Glomerular endothelial cell (primary cell): ENCODE results near the gene FGD5. TPM values are rescaled to one million over a fixed set of nuclear protein-coding genes. Genes with fewer than 3 reads are reported as not detected.
"Not testable (repeated sequence)": the region's sequence is repeated elsewhere in the genome, so short reads cannot be mapped to it uniquely, and the experiment has no call there.

Experiments used
- DNase-seq: peaks from one replicate; pipeline ENCODE4 v3.0.0-alpha.2; 2011; ENCODE audit warnings: low read depth, low spot score; ENCODE audit errors: extremely low read depth
- total RNA-seq: library from RNA; depleted of rRNA; stranded (reverse); fragments of >200 nt; gene quantifications from 2 replicates; pipeline ENCODE4 v1.2.3, GENCODE V29; 2015

The FGD5 gene
- total RNA-seq, 1 donor from 2014 or later = 109 TPM

DNA sequence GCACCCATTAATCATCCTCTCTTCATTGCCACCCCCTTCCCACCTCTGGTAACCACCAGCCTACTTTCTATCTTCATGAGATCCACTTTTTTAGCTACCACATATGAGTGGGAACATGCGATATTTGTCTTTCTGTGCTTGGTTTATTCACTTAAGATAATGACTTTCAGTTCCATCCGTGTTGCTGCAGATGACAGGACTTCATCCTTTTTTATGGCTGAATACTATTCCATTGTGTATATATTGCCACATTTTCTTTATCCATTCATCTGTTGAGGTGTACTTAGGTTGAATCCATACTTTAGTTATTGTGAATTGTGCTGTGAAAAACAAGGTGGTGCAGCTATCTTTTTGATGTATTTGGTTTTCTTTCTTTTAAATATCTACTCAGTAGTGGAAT is 75.3 kb downstream of the FGD5 start:
- DNase-seq = no peak

DNA sequence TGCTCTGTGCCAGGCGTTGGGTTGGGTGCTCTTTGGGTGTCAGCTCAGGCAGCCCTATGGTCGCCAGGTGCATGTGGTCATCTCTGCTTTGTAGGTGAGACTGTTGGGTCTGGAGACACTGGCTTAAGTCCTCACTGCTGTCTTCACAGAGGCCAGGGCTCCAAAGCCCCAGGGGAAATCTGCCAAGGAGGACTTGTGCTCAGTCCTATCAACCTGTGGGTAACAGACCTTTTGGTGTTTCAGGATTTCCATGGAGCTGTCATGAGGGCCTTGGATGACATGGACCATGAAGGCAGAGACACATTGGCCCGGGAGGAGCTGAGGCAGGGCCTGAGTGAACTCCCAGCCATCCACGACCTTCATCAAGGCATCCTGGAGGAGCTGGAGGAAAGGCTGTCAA is 78.5 kb downstream of the FGD5 start:
- DNase-seq = no peak

DNA sequence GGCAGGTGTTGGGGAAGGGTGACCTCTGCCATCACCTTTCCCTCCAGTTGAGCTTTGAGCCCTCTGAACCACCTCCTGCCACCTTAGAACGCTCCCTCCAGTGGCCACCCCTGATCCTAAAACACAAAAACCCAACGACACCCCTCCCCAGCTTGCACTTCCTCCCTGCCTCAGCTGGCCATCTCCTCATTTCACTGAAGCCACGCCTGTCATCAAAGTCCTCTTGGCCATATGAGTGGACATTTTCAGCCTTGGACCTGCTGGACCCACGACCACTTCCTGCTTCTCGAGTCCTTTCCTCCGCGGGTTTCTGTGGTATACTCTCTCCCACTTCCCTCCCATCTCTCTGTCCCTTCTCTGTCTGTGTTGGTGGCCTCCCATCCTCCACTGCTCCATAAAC is 80.2 kb downstream of the FGD5 start:
- DNase-seq = no peak

DNA sequence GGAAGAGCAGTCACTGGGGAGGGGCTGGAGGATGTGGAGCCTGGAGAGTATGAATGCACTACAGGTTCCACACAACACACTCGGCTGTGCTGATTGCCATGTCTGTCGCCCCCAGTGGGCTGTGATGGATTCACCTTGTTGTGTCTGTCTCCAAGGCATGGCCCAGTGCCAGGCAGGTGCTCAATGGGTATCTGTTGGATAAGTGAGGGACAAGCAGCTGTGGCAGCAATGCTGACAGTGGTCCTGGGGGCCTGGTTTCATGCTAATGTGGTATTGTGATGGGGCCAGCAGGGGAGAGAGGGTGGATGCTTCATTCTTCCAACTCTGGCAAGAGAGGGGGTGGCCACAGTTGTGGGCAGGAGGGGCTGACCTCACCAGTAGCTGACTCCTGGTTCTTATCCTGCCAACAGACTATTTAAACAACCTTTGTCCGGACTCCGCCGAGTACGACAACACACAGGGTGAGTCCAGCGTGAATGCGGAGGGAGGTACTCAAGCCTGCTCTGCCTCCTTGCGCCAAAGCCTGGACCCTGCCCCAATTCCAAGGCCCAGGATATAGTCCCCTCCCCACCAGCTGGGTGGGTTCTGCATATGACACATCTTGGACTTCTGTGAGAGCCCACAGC is 81.3 kb downstream of the FGD5 start:
- no peak for DNase-seq

DNA sequence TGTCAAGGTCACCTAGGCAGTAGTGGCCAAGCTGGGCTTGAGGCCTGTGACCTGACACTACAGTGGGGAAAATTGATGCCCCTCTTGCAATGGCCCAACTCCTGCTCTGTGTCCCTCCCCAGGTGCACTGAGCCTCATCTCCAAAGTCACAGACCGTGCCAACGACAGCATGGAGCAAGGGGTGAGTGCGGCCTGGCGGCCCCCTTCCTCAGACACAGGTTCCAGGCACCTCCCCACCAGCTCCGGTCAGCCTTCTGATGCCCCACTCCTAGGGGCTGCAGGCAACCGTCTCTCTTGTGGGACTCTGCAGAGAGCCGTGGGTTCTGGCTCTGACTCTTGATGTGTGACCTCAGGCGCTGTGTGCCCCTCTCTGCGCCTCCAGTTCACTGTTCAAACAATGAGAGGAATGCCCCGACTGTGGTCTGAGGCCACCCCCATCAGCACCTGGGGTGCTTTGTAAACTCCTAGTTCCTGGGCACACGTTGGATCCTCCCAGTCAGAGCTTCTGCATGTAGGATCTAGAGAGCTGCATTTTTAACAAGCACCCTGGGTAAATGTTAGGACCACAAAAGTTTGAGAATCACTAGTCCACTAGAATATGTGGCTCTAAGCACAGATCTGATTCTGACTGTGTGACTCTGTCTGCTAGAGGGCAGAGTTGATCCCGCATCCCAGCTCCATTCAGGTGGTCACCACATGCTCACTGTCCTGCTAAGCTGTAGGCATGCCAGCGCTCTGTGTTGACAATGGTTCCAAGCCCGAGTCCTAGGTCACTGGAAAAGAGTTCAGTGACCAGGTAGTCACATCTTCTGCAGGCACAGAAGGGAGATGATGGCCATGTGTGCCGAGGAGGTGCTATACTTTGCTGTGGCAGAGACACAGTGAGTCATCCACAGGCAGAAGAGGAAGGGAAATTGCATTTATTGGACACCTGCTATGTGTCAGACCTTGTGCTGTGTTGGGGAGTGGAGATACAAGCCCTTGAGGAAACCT is 82.4 kb downstream of the FGD5 start:
- DNase-seq = no peak

DNA sequence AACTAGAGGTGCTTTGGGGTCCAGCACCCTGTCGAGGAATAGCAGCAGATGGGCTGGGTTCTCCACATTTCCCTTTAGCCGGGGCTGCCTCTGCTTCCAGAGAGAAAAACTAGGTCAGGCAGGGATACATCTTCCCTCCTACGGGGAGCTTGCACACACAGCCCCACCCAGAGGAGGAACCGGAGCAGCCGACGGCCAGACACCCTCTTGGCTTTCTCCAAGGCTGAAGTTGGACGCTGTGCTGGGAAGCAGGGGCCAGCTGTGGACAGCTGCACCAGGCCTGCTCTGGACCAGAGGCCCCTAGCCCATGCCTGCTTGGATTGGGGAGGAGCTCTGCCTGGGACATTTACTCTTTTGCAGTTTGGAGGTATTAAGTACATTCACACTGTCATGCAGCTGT is 84.0 kb downstream of the FGD5 start:
- no peak for DNase-seq

DNA sequence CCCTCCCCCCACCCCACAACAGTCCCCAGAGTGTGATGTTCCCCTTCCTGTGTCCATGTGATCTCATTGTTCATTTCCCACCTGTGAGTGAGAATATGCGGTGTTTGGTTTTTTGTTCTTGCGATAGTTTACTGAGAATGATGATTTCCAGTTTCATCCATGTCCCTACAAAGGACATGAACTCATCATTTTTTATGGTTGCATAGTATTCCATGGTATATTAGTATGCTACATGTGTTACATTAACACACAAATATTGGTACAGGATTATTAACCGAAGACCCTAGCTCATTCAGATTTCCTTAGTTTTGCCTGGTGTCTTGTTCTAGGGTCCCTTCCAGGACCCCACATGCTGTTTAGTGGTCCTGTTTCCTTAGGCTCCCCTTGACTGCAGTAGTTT is 84.7 kb downstream of the FGD5 start:
- not testable (repeated sequence) for DNase-seq

DNA sequence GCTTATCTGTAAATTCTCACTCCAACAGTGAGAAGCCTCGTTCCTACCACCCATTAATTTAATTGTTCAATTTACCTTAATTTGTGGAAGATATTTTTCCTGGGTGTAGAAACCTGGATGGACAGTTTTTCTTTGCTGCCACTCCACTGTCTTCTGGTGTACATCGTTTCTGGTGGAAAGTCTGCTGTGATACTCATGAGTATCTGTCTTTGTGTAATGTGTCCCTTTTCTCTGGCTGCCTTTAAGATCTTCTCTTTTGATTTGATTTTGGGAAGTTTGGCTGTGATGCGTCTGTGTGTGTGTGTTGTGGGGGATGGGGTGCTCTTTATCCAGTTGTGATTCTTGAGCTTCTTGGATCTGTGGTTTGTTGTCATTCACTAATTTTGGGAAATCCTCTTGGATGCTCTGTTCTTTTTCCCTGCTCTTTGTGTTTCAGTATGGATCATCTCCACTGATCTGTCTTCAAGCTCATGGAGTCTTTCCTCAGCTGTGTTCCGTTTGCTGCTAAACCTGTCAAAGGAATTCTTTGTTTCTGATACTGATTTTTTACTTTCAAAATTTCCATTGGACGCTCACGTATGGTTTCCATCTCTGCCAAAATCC is 86.4 kb downstream of the FGD5 start:
- no peak for DNase-seq

DNA sequence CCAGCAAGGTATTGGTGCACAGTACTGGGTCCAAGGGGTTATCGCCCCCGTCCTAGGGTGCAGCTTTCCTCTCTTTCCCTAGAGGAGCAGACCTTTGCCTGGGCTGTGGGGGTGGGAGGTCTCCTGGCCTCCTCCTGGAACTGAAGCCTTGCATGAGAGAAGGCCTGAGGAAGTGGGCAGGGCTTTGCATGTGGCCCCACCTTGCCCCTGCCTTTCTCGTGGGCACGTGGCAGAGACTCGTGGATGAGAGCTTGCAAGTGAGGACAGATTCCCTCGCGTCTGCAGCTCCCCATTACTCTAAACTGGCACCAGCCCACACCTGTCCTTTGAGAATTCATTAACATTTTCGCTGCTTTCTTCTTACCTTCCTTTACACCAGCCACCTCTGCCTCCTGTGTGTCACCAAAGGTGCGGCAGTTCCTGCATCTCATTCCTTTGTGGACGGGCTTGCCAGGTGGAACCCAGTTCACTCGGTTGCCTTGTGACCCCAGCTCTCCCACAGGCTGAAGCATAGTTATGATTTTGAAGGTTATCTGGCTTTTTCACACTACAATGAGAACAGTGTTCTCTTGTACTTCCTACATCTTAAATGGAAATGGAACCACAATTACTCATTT is 87.7 kb downstream of the FGD5 start:
- DNase-seq = no peak

DNA sequence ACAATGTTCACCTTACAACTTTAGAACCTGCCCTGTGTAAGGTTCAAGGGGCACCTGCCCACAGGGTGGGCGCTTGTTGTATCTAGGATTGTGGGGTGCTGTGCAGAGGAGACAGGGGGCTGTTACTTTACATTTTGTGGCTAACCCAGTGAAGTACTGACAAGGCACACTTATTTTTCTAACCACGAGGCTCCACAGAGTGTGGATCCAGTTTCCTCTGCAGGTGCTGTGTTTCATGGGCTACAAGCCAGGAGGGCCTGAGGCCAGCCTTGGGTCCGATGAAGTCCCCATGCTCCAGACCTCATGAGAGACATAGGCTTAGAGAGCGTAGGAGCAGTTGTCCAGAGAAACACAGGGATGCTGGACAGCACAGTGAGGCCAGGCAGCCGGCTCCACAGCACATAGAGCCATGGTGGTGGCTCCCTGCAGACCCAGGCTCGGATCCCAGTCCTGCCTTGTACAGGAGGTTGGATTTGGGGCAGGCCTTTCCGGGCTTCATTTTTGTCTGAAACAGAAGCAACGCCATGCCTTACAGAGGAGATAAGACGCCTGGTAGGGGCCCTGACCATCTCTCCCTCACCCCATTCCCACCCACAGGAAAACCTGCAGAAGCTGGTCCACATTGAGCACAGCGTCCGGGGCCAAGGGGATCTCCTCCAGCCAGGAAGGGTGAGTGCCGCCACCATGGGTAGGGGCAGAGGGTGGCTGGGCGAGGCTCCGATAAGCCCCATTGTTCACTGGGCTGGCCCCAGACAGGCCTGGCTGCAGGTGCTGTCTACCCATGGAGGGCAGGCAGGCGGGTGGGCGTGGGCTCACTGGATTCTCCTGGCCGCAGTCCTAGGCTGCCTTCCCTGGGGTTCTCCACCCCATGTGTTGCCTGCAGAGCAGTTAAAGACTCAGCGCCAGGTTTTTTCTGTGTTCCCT is 88.5 kb downstream of the FGD5 start:
- DNase-seq = no peak

DNA sequence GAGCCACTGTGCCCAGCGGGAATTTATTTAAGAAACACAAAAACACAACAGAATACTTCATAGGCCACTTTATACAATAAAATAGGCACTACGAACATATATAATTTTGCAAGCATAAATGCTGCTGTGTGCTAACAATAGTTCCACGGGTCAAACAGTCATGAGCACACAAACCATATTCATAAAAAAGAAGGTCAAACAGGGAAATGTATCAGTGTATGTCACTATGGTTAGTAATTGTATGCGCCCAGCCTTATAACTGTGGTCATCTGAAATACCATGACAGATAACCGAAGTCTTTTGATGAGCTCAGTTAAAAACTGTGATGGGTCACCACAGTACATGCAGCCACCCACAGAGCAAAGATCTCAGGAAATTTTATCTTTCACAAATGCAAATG is 90.5 kb downstream of the FGD5 start:
- DNase-seq = no peak

DNA sequence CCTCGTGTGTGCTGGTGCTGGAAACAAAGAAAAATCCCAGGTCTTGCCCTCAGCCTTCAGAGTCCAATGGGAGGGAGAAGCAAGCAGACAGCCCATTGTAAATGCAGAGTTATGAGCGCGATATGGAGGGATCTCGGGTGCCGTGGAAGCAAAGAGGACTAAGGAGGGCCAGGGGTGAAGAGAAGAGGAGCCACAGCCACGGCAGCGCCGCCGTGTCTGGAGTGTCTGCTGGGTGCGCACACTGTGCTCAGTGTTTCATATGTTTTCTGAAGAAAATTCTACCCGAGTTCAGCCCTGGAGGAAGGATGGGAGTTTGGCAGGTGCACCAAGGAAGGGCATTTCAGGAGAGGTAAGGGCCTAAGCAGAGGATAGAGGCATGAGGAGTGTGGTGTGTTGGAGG is 92.9 kb downstream of the FGD5 start:
- DNase-seq = no peak

DNA sequence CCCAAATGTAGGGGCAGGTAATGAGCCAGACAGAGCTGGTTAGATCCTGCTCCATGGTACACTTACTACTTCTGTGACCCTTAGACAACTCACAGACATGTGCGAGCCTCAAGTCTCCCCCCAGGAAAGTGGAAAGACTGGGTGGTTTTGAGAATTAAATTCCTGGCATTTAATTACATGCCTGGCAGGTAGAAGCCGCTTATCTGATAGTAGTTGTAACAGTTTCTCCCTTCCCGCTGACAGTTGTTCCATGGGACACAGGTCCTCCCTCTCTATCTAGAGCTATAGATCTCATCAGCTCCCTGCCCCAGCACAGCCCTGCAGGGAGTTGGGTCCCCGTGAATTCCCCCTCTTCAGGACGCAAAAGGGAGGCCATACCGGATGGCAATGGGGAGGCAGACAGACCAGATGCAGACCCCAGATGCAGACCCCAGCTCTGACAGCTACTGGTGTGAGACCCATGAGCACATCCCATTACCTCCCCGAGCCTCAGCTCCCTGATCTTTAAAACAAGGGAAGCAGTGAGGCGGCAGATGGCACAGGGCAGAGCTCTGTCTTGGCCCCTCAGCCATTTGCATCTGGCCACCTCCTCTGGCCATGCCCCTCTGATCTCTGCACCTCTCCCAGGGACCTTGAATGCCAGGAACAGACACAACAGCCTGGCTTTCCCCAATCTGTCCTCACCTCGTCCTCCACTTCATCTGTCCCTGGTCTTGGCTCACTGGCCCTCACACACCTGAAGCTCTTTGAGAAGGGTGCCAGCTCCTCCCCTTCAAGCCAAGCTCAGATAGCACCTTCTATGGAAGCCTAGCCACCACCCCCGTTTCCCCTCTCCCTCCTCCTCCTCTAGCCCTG is 94.5 kb downstream of the FGD5 start:
- DNase-seq = no peak

DNA sequence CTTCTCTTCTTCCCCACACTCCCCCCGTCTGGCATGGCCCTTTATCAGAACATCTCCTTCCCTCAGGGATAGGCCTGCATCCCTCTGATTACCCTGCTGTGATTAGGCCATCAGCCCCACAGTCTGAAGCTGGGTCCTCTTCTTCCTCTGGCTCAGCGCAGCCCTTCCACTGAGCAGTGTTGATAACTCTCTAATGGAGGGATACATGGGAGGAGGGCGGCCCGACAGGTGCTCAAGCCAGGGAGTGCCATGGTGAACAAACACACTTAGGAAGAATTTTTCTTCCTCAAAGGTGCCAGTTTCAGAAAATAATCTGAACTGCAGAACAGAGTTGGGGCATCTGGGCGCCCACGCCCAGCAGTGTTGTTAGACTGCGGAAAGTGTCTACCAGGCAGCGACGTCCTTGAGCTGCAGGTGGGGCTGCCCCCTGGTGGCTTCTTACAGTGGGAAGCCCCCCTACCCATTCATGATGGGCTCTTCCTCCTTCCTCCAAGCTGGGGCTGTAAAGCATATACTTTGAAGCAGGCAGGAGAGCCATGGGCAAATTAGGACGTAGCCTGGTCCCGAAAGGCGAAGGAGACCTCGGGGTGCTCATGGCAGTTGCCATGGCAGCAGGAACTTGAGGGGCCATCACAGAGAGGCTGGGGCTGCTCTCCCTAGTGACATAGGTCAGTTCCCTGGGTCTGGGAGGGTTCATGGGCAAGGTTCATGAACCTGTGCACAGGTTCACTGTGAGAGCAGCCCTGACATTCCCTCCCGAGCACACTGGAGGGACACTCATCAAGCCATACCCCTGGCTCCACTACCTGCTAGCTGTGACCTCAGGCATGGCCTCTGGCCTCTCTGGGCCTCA is 95.4 kb downstream of the FGD5 start:
- no peak for DNase-seq

DNA sequence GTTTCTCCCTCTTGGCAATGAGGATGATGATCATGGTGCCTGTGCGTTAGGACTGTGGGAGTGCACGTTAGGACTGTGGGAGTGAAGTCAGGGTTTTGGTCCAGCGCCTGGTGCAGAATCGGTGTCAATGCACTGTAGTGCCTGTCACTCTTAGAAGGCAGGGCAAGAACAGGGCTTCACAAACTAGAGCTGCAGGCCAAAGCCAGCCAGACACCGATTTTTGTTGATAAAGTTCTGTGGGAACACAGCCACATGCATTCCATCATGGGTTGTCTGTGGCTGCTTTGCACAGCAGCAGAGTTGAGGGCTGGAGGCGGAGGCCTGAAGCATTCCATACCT is 96.0 kb downstream of the FGD5 start:
- DNase-seq = no peak

DNA sequence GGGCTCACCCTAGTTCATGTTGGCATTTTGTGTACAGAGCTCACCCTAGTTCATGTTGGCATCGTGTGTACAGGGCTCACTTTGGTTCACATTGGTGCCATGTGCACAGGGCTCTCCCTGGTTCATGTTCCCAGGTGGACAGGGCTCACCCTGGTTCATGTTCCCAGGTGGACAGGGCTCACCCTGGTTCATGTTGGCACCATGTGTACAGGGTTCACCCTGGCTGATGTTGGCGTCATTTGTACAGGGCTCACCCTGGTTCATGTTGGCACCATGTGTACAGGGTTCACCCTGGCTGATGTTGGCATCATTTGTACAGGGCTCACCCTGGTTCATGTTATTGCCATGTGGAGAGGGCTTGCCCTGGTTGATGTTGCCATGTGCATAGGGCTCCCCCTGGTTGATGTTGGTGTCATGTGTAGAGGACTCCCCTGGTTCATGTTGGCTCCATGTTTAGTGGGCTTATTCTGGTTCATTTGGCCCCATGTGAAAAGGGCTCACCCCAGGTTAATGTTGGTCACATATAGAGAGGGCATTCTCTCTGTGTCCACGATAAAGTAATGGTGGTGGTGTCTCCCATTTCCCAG is 97.0 kb downstream of the FGD5 start:
- DNase-seq = no peak

DNA sequence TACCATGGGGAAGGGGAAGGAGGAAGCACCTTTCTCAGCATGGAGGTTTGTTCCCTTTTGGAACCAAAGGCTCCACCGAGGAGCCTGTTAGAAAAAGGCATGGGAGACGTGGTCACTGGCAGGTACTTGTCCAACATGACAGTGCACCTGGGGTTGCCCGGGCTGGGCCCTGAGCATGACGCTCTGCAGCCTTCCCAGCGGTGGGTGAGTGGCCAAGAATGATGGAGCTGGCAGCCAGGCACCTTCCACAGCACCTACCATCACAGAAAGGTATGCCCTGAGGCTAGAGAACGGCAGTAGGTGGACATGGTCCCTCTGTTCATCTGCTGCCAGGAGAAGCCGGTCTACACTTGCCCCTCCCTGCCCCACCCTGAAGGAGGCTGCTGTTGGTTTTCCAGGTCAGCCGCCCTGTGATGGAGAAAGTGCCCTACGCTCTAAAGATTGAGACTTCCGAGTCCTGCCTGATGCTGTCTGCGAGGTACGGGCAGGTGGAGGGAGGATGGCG is 99.6 kb downstream of the FGD5 start:
- DNase-seq = no peak

DNA sequence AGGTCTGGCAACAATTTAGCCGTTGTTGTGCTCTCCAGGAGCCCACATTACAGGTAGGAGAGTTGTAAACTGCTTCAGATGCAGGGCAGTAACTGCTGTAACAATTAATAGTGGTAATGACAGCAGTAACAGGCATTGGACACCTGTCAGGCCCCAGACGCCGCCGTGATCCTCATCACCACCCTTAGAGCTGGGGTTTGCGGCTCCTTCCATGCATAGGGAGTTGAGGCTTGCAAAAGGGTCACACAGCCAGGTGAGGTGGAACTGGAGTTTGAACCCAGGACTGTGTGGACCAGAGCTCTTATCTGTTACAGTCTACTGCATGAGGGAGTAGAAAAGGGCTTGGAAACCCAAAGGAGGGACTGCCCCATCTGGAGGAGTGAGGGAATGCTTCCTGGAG is 101.8 kb downstream of the FGD5 start:
- no peak for DNase-seq
